ENCODE results near the gene CACNB3.
A peak's percentile ranks its signal among the peaks of the same experiment; 100 is the strongest.
"Not testable (repeated sequence)": the region's sequence is repeated elsewhere in the genome, so short reads cannot be mapped to it uniquely, and the experiment has no call there.

The CACNB3 gene

GRCh38 chr12:48863291-48863690, 45.0 kb downstream of the CACNB3 start:
- no peak for TF ChIP-seq CTCF (IDR thresholded peaks at IDR 0.05; ENCODE audit: insufficient read depth, low read depth, low read length, missing control alignments)

GRCh38 chr12:48865281-48866051, 47.2 kb downstream of the CACNB3 start, which contains the start of gene RND1:
RND1 (minus strand) TSS chr12:48865870; CDS start chr12:48865767, 103 bp downstream.
- peak within 1 kb of the TSS; percentile 74 for H3K4me3 ChIP-seq (ENCODE audit: low read depth, low read length)
- no peak for TF ChIP-seq CTCF (IDR thresholded peaks at IDR 0.05; ENCODE audit: insufficient read depth, low read depth, low read length, missing control alignments)
- DNase-seq (ENCODE audit: low read depth), result peak; percentile 97

More at GRCh38 chr12:48863291-48863690, 45.0 kb downstream of the CACNB3 start:
- H3K4me3 ChIP-seq (ENCODE audit: low read depth, low read length), result no peak overlapping the region
- no peak for DNase-seq (ENCODE audit: low read depth)

- DNase-seq (ENCODE audit: low read depth), result no peak
- peak overlapping the region; percentile 74 for H3K4me3 ChIP-seq (ENCODE audit: low read depth, low read length)
- TF ChIP-seq CTCF (IDR thresholded peaks at IDR 0.05; ENCODE audit: insufficient read depth, low read depth, low read length, missing control alignments), result no peak
Observed at GRCh38 chr12:48866052-48866711, 47.9 kb downstream of the CACNB3 start.

GRCh38 chr12:48868451-48868850, 50.2 kb downstream of the CACNB3 start:
- no peak for TF ChIP-seq CTCF (IDR thresholded peaks at IDR 0.05; ENCODE audit: insufficient read depth, low read depth, low read length, missing control alignments)
- no peak for DNase-seq (ENCODE audit: low read depth)
- no peak overlapping the region for H3K4me3 ChIP-seq (ENCODE audit: low read depth, low read length)

GRCh38 chr12:48869191-48869590, 50.9 kb downstream of the CACNB3 start:
- TF ChIP-seq CTCF (IDR thresholded peaks at IDR 0.05; ENCODE audit: insufficient read depth, low read depth, low read length, missing control alignments), result no peak
- DNase-seq (ENCODE audit: low read depth), result no peak
- H3K4me3 ChIP-seq (ENCODE audit: low read depth, low read length), result no peak overlapping the region

GRCh38 chr12:48873096-48873495, 54.8 kb downstream of the CACNB3 start:
- DNase-seq (ENCODE audit: low read depth), result no peak
- no peak overlapping the region for H3K4me3 ChIP-seq (ENCODE audit: low read depth, low read length)
- no peak for TF ChIP-seq CTCF (IDR thresholded peaks at IDR 0.05; ENCODE audit: insufficient read depth, low read depth, low read length, missing control alignments)

- not testable (repeated sequence) for DNase-seq (ENCODE audit: low read depth); H3K4me3 ChIP-seq (ENCODE audit: low read depth, low read length)
Observed at GRCh38 chr12:48873534-48873933, 55.2 kb downstream of the CACNB3 start.

Data from GM12865 (cell line).